K562 (cell line): ENCODE data around the gene ANXA3. TPM values are rescaled to one million over a fixed set of nuclear protein-coding genes. Genes with fewer than 3 reads are reported as not detected.

Experiments used
- GABPB2 ChIP-seq: fragments of 250-450 bp; sonication (Bioruptor Pico); conservative IDR thresholded peaks from 2 replicates; pipeline ENCODE4 v1.5.1; 2021; ENCODE audit warnings: mild to moderate bottlenecking
- GTF2F1 ChIP-seq: IDR thresholded peaks from 2 replicates; pipeline ENCODE4 v1.6.1; 2011; ENCODE audit warnings: low read depth, low read length, improper control_type of control experiment
- HSF4 ChIP-seq: fragments of 250-450 bp; sonication (Bioruptor Pico); IDR thresholded peaks from 2 replicates; pipeline ENCODE4 v2.1.2; 2022; ENCODE audit warnings: mild to moderate bottlenecking, moderate library complexity, borderline replicate concordance
- L3MBTL2 ChIP-seq: fragments of 450-650 bp; IDR thresholded peaks from 2 replicates; pipeline ENCODE4 v1.6.1; 2016; ENCODE audit warnings: mild to moderate bottlenecking, moderate library complexity
- MEF2A ChIP-seq: IDR thresholded peaks from 2 replicates; pipeline ENCODE4 v1.6.1; 2011; ENCODE audit warnings: low read depth, mild to moderate bottlenecking, low read length, moderate library complexity; ENCODE audit not compliant: control insufficient read depth
- PKNOX1 ChIP-seq: fragments of 450-650 bp; IDR thresholded peaks from 2 replicates; pipeline ENCODE4 v1.6.1; 2016
- RAD21 ChIP-seq, 2 experiments: fragments of 250-450 bp in 1 of 2; fragments of 450-650 bp in 1 of 2; sonication (Bioruptor Pico) in 1 of 2; formaldehyde crosslinking in 1 of 2; IDR thresholded peaks in 1 of 2; conservative IDR thresholded peaks in 1 of 2; 2 replicates each; pipeline versions ENCODE4 v1.4.0 to v1.8.0; 2020 to 2022; ENCODE audit warnings: mild to moderate bottlenecking in 2 of 2, moderate library complexity in 1 of 2
- SNRNP70 ChIP-seq: fragments of 200-400 bp; formaldehyde crosslinking; optimal IDR thresholded peaks from 2 replicates; pipeline ENCODE3; 2017; ENCODE audit warnings: low read depth, low read length
- SREBF1 ChIP-seq: fragments of 150-350 bp; IDR thresholded peaks from 2 replicates; pipeline ENCODE4 v1.6.1; 2014; ENCODE audit warnings: antibody characterized with exemption, low read depth, low read length, borderline replicate concordance
- STAT5B ChIP-seq: fragments of 250-450 bp; sonication (Bioruptor Pico); IDR thresholded peaks from 2 replicates; pipeline ENCODE4 v1.8.0; 2021; ENCODE audit warnings: mild to moderate bottlenecking, inconsistent platforms
- TBL1XR1 ChIP-seq, 2 experiments: IDR thresholded peaks; 2 replicates each; pipeline ENCODE4 v1.6.1; 2012; ENCODE audit warnings: improper control_type of control experiment in 2 of 2, low read length in 2 of 2, mild to moderate bottlenecking in 1 of 2
- ZNF140 ChIP-seq: fragments of 250-450 bp; sonication (Bioruptor Pico); IDR thresholded peaks from 2 replicates; pipeline ENCODE4 v1.8.0; 2021; ENCODE audit warnings: moderate library complexity, mild to moderate bottlenecking, inconsistent platforms
- ZNF449 ChIP-seq: fragments of 250-450 bp; sonication (Bioruptor Pico); IDR thresholded peaks from 2 replicates; pipeline ENCODE4 v1.8.0; 2022; ENCODE audit warnings: moderate library complexity, mild to moderate bottlenecking, inconsistent platforms
- ZNF584 ChIP-seq: fragments of 200-800 bp; sonication (Bioruptor generic); IDR thresholded peaks from 2 replicates; pipeline ENCODE4 v1.6.1; 2016; ENCODE audit warnings: low read depth, mild to moderate bottlenecking, missing genetic modification characterization, missing compliant biosample characterization
- polyA plus RNA-seq, 8 experiments: library from polyadenylated mRNA; depleted of rRNA in 4 of 8; stranded (reverse) in 5 of 8; unstranded in 3 of 8; fragments of >200 nt; fragmentation: Nextera tagmentation in 2 of 8; fragmentation: Illumina TruSeq in 1 of 8; extraction: Ambion mirVana in 2 of 8; extraction: Trizol in 1 of 8; gene quantifications; 2 replicates each; pipeline versions ENCODE4 v1.2.1 to v1.2.3, GENCODE V29; 2011 to 2014; ENCODE audit warnings: inconsistent platforms in 1 of 8, missing spikeins in 1 of 8
- total RNA-seq, 7 experiments: library from RNA; depleted of rRNA in 6 of 7; stranded (reverse); fragments of >200 nt in 6 of 7; fragmentation: Illumina TruSeq in 2 of 7; extraction: Trizol in 2 of 7; gene quantifications; 2 replicates each; pipeline versions ENCODE4 v1.2.1 to v1.2.3, GENCODE V29; 2011 to 2021; ENCODE audit warnings: low replicate concordance in 1 of 7
- TF ChIP-seq, protein P1 (sequence below): fragments of 450-650 bp; IDR thresholded peaks from 2 replicates; pipeline ENCODE4 v1.6.1; 2018; ENCODE audit not compliant: partially characterized antibody
- TF ChIP-seq, protein P2 (sequence below): sonication (generic); formaldehyde crosslinking; IDR thresholded peaks from 2 replicates; pipeline ENCODE4 v1.8.0; 2023; ENCODE audit warnings: mild to moderate bottlenecking, missing genetic modification reagents

ANXA3 gene
- total and polyA plus RNA-seq, 9 of the 15 experiments (the other 6 are each of a cell fraction or from before 2014, with no cell fraction given): 6.3 to 15.5 (median 9.8) TPM

DNA sequence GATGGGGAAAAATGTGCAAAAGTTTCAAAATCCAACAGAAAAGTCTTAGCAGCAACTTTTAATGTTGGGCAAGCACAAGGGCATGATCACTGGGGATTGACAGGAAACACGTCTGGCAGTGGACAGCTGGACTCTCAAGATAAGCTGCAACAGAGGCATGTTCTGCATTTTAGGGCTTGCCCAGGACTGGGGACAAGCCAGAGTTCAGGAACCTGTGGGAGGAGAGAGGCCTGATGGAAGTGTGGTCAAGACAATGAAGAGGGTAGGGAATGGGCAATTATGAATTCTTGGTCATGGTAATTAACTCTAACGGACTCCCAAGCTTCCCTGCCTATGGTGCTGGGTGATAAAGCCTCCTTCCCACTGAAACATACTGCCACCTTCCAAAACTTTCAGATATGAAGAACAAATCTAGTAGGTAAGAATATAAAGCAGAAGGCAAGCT, 48.4 kb downstream of the ANXA3 start (continued):
- TF ChIP-seq, protein P1, sequence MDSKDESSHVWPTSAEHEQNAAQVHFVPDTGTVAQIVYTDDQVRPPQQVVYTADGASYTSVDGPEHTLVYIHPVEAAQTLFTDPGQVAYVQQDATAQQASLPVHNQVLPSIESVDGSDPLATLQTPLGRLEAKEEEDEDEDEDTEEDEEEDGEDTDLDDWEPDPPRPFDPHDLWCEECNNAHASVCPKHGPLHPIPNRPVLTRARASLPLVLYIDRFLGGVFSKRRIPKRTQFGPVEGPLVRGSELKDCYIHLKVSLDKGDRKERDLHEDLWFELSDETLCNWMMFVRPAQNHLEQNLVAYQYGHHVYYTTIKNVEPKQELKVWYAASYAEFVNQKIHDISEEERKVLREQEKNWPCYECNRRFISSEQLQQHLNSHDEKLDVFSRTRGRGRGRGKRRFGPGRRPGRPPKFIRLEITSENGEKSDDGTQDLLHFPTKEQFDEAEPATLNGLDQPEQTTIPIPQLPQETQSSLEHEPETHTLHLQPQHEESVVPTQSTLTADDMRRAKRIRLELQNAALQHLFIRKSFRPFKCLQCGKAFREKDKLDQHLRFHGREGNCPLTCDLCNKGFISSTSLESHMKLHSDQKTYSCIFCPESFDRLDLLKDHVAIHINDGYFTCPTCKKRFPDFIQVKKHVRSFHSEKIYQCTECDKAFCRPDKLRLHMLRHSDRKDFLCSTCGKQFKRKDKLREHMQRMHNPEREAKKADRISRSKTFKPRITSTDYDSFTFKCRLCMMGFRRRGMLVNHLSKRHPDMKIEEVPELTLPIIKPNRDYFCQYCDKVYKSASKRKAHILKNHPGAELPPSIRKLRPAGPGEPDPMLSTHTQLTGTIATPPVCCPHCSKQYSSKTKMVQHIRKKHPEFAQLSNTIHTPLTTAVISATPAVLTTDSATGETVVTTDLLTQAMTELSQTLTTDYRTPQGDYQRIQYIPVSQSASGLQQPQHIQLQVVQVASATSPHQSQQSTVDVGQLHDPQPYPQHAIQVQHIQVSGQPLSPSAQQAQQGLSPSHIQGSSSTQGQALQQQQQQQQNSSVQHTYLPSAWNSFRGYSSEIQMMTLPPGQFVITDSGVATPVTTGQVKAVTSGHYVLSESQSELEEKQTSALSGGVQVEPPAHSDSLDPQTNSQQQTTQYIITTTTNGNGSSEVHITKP: peak; percentile 24
- no peak for TF ChIP-seq STAT5B (CRISPR knock-in tag)
- TF ChIP-seq HSF4 (CRISPR knock-in tag): no peak
- TF ChIP-seq ZNF140 (CRISPR knock-in tag): no peak
- TF ChIP-seq RAD21 (CRISPR knock-in tag; conservative IDR thresholded peaks at IDR 0.05 in 1 of 2, IDR thresholded peaks at IDR 0.05 in 1 of 2): peak in 1 of 2 experiments; percentile 5; a peak in 1 of 4 replicates
- TF ChIP-seq PKNOX1: peak; percentile 94
- TF ChIP-seq L3MBTL2: peak; percentile 57
- TF ChIP-seq, protein P2, sequence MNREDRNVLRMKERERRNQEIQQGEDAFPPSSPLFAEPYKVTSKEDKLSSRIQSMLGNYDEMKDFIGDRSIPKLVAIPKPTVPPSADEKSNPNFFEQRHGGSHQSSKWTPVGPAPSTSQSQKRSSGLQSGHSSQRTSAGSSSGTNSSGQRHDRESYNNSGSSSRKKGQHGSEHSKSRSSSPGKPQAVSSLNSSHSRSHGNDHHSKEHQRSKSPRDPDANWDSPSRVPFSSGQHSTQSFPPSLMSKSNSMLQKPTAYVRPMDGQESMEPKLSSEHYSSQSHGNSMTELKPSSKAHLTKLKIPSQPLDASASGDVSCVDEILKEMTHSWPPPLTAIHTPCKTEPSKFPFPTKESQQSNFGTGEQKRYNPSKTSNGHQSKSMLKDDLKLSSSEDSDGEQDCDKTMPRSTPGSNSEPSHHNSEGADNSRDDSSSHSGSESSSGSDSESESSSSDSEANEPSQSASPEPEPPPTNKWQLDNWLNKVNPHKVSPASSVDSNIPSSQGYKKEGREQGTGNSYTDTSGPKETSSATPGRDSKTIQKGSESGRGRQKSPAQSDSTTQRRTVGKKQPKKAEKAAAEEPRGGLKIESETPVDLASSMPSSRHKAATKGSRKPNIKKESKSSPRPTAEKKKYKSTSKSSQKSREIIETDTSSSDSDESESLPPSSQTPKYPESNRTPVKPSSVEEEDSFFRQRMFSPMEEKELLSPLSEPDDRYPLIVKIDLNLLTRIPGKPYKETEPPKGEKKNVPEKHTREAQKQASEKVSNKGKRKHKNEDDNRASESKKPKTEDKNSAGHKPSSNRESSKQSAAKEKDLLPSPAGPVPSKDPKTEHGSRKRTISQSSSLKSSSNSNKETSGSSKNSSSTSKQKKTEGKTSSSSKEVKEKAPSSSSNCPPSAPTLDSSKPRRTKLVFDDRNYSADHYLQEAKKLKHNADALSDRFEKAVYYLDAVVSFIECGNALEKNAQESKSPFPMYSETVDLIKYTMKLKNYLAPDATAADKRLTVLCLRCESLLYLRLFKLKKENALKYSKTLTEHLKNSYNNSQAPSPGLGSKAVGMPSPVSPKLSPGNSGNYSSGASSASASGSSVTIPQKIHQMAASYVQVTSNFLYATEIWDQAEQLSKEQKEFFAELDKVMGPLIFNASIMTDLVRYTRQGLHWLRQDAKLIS: no peak; the same call in 1 of the 2 replicates
- no peak for TF ChIP-seq SREBF1
- TF ChIP-seq ZNF449 (CRISPR knock-in tag): no peak; the same call in none of the 2 replicates
- TF ChIP-seq GTF2F1: no peak
- no peak for TF ChIP-seq GABPB2
- peak; percentile 84 to 90 for TF ChIP-seq TBL1XR1 (IDR thresholded peaks at IDR 0.05; ENCODE audit: low read length in 2 of 2)
- TF ChIP-seq ZNF584 (CRISPR knock-in tag): peak; percentile 91
- TF ChIP-seq MEF2A: peak; percentile 47; the same call in 1 of the 2 replicates
- no peak for TF ChIP-seq SNRNP70
